DND-41 (cell line): Measurements from ENCODE around the gene RAB7A.

Source experiments
- ATAC-seq: fragments of 200-7000 bp; cut with Tn5 transposase; 3 replicates; pipeline ENCODE4 v1.9.1; 2021; ENCODE audit warnings: low read depth; ENCODE audit not compliant: insufficient read depth
- DNase-seq: peaks from one replicate; pipeline ENCODE4 v3.0.0-alpha.2; 2020
- H2AFZ ChIP-seq: 2 replicates; pipeline ENCODE4 v1.6.0; 2012; ENCODE audit warnings: low read depth, low read length
- H3K27ac ChIP-seq: 2 replicates; pipeline ENCODE4 v1.5.1; 2012; ENCODE audit warnings: low read length, inconsistent platforms
- H3K27me3 ChIP-seq: fragments of 200-600 bp; sonication (generic); 2 replicates; pipeline ENCODE4 v1.6.0; 2012; ENCODE audit warnings: low read length, mild to moderate bottlenecking, inconsistent platforms; ENCODE audit not compliant: insufficient read depth, poor library complexity
- H3K36me3 ChIP-seq: 2 replicates; pipeline ENCODE4 v1.5.1; 2012; ENCODE audit warnings: low read length, inconsistent platforms; ENCODE audit not compliant: insufficient read depth
- H3K4me1 ChIP-seq: 2 replicates; pipeline ENCODE4 v1.5.1; 2012; ENCODE audit warnings: mild to moderate bottlenecking, low read length; ENCODE audit not compliant: insufficient read depth
- H3K4me2 ChIP-seq: 2 replicates; pipeline ENCODE4 v1.6.0; 2012; ENCODE audit warnings: mild to moderate bottlenecking, moderate library complexity, low read length, inconsistent platforms; ENCODE audit not compliant: insufficient read depth
- H3K4me3 ChIP-seq, 2 experiments: fragments of 200-600 bp in 1 of 2; shearing (Covaris generic) in 1 of 2; 2 replicates each; pipeline ENCODE4 v1.5.1; 2012 to 2016; ENCODE audit warnings: inconsistent platforms in 2 of 2, low read length in 2 of 2, mild to moderate bottlenecking in 2 of 2, low read depth in 1 of 2, moderate library complexity in 1 of 2
- H3K79me2 ChIP-seq: 2 replicates; pipeline ENCODE4 v1.6.0; 2012; ENCODE audit warnings: low read length, inconsistent platforms; ENCODE audit not compliant: insufficient read depth
- H3K9ac ChIP-seq: 2 replicates; pipeline ENCODE4 v1.6.0; 2012; ENCODE audit warnings: low read depth, mild to moderate bottlenecking, inconsistent platforms, low read length, moderate library complexity
- H3K9me3 ChIP-seq: 2 replicates; pipeline ENCODE4 v1.5.1; 2012; ENCODE audit warnings: low read length, moderate library complexity, mild to moderate bottlenecking, inconsistent platforms; ENCODE audit not compliant: insufficient read depth, severe bottlenecking
- H4K20me1 ChIP-seq: 2 replicates; pipeline ENCODE4 v1.6.0; 2012; ENCODE audit warnings: low read length; ENCODE audit not compliant: insufficient read depth
- EZH2 ChIP-seq: IDR thresholded peaks from 3 replicates; pipeline ENCODE4 v1.6.1; 2012; ENCODE audit warnings: borderline replicate concordance, low read depth, mild to moderate bottlenecking, moderate library complexity, low read length, inconsistent platforms; ENCODE audit not compliant: severe bottlenecking
- TF ChIP-seq, protein P1 (sequence below): IDR thresholded peaks from 2 replicates; pipeline ENCODE4 v1.5.1; 2012; ENCODE audit warnings: borderline replicate concordance, low read length, moderate library complexity, mild to moderate bottlenecking; ENCODE audit not compliant: poor library complexity, severe bottlenecking; ENCODE audit errors: extremely low read depth

The RAB7A gene

DNA sequence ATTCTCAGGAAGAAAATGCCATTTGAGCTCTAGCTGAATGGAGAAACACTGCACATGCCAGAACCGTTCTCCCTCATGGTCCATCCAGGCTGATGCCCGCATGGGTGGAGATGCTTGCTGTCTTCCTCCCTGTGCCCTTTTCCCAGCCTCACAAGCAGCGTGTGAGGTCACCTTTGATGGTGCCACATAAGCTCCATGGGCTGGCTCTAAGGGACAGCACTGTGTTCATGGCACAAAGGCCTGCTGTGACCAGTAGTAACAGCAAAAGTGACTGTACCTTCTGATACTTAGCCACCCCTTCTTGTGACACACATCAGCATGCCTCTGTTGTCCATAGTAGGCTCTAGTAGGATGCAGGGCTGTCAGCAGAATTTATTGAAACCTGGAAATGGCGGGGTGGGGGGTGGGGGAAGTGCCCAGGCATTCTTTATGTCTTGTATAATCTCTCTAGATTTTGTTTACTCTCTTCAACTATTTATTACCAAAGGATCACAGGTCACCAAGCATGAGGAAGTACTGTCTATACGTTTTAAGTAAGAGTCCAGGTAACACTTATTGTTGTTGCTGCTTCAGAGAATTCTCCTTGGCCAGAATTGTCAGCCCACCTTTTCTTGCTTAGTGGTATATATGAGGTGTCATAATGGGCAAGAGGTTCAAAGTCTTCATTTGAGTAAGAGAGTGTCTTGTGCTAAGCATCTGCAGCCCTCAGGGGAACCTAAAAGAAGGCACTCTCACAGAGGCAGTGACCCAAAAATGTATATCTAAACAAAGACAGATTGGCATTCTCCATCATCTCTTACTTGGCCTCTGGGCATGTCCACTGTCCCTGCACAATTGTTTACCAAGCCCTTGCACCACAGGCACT lies 56.5 kb downstream of the RAB7A start:
- no peaks in the 10 kb centered on the region for H3K9me3 ChIP-seq
- H3K27ac ChIP-seq = no peak overlapping the region
- peaks cover 100% of the 10 kb centered on the region for H3K79me2 ChIP-seq
- TF ChIP-seq, protein P1, sequence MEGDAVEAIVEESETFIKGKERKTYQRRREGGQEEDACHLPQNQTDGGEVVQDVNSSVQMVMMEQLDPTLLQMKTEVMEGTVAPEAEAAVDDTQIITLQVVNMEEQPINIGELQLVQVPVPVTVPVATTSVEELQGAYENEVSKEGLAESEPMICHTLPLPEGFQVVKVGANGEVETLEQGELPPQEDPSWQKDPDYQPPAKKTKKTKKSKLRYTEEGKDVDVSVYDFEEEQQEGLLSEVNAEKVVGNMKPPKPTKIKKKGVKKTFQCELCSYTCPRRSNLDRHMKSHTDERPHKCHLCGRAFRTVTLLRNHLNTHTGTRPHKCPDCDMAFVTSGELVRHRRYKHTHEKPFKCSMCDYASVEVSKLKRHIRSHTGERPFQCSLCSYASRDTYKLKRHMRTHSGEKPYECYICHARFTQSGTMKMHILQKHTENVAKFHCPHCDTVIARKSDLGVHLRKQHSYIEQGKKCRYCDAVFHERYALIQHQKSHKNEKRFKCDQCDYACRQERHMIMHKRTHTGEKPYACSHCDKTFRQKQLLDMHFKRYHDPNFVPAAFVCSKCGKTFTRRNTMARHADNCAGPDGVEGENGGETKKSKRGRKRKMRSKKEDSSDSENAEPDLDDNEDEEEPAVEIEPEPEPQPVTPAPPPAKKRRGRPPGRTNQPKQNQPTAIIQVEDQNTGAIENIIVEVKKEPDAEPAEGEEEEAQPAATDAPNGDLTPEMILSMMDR = no peak
- no peak for TF ChIP-seq EZH2
- no peaks in the 10 kb centered on the region for H3K4me1 ChIP-seq
- H3K9ac ChIP-seq = no peak overlapping the region
- 0 out of 2 replicates have a peak, but pooled peaks cover 12% of the 10 kb centered on the region for H3K36me3 ChIP-seq
- no peak overlapping the region for H3K4me3 ChIP-seq
- DNase-seq (no peak), ATAC-seq (no peak)
- H4K20me1 ChIP-seq = peaks cover 95% of the 10 kb centered on the region
- no peak overlapping the region for H3K4me2 ChIP-seq
- no peak overlapping the region for H2AFZ ChIP-seq
- no peaks in the 10 kb centered on the region for H3K27me3 ChIP-seq

DNA sequence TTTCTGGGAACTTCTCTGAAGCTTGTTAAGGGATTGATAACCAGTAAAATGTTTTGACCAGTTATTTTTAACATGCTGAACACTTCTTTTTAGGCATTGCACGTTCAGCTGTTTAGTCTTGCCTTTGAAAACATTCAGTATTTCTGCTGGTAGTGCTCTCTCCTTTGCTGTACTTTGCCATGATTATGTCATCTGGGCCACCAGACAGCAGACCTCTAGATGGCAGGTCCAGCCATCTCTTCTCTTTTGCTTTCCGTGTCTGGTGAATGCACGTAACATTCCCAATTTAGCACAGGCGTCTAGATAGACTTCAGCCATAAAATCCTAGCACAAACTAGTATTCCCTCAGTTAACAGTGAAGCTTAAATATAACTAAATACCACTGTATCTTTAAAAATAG lies 57.8 kb downstream of the RAB7A start:
- Histone ChIP-seq H4K20me1 (peaks cover 96% of the 10 kb centered on the region), H2AFZ (no peak overlapping the region), H3K9me3 (no peaks in the 10 kb centered on the region), H3K4me3 (no peak overlapping the region), H3K9ac (no peak overlapping the region), H3K4me2 (no peak overlapping the region), H3K27ac (no peak overlapping the region), H3K4me1 (peaks cover 10% of the 10 kb centered on the region; the same call in 1 of the 2 replicates), H3K79me2 (peaks cover 100% of the 10 kb centered on the region), H3K36me3 (0 out of 2 replicates have a peak, but pooled peaks cover 12% of the 10 kb centered on the region), H3K27me3 (no peaks in the 10 kb centered on the region)
- TF ChIP-seq EZH2 = no peak
- TF ChIP-seq, protein P1 = no peak
- DNase-seq (no peak), ATAC-seq (no peak)

DNA sequence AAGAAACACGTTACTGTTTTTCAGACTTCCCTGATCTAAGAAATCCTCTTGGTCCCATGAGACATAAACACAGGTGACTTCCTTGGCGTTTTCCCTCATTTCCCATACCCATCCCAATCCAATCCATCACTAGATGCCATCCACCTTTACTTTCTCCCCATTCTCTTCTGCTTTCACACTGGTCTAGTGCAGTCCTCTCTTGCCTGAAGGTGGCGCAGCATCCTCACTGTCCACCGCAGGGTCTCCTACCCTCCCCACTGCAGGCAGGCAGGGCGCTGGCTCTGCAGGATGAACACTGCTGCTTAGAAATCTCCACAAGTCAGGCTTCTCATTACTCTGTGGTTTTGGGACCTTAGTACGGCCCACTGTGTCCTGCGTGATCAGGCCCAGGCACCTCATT lies 58.2 kb downstream of the RAB7A start:
- H4K20me1 ChIP-seq = peaks cover 96% of the 10 kb centered on the region
- ATAC-seq (peak; percentile 63), DNase-seq (peak; percentile 18)
- no peak overlapping the region for H2AFZ ChIP-seq
- no peak for TF ChIP-seq EZH2
- TF ChIP-seq, protein P1 = peak; percentile 59
- no peak overlapping the region for H3K4me3 ChIP-seq
- H3K9ac ChIP-seq = no peak overlapping the region
- H3K27me3 ChIP-seq = no peaks in the 10 kb centered on the region
- peaks cover 100% of the 10 kb centered on the region for H3K79me2 ChIP-seq
- peaks cover 13% of the 10 kb centered on the region; the same call in 1 of the 2 replicates for H3K4me1 ChIP-seq
- H3K4me2 ChIP-seq = no peak overlapping the region
- 0 out of 2 replicates have a peak, but pooled peaks cover 12% of the 10 kb centered on the region for H3K36me3 ChIP-seq
- no peaks in the 10 kb centered on the region for H3K9me3 ChIP-seq
- no peak overlapping the region for H3K27ac ChIP-seq
